Measurements from ENCODE around the gene APCDD1.

- TF ChIP-seq POLR2A (IDR thresholded peaks at IDR 0.05): no peak
- no peak for TF ChIP-seq CTCF (IDR thresholded peaks at IDR 0.05)
Observed at GRCh38 chr18:10436160-10436559, 18.3 kb upstream of the APCDD1 start.

Measured in thyroid gland (tissue), 4 donors.